ENCODE results near the gene SERPINI1. TPM values are rescaled to one million over a fixed set of nuclear protein-coding genes. Genes with fewer than 3 reads are reported as not detected.

Gene SERPINI1
- total RNA-seq, 2 experiments from 2014 or later, result 0.83 to 1.0 TPM

DNA sequence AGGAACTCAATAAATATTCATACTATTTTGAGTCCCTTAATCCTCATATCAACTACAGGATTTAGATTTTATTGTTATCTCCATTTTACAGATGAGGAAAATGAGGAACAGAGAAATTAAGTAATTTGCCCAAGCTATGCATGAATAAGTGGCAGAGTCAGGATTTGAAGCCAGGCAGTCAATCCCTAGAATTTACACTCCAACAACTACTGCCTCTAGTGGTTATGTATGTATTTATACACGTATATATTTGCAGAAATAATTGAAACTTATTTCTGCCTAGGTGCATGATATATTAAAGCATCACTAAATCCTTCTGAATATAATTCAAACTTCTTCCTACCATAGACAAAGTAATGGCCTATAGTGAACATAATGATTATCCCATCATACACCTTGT lies 137.4 kb downstream of the SERPINI1 start:
- no peaks in the 10 kb centered on the region for H3K9me3 Mint-ChIP-seq
- intact Hi-C loops (cut with micrococcal nuclease), result no loop called here
- H3K27me3 Mint-ChIP-seq, result peaks cover 8% of the 10 kb centered on the region
- no peak for ATAC-seq
- H3K36me3 Mint-ChIP-seq (ENCODE audit: low read depth), result no peaks in the 10 kb centered on the region
- H3K4me3 Mint-ChIP-seq, result no peak overlapping the region
- CTCF ChIA-PET, result interaction anchor here (1.0 to 1.4 kb wide), 2 partner anchors 9 to 12 kb away, joined by 3 read pairs; no protein-coding TSS in a partner anchor
- H3K27ac Mint-ChIP-seq, result no peak overlapping the region
- H3K4me1 Mint-ChIP-seq (ENCODE audit: low read depth), result no peaks in the 10 kb centered on the region
- DNase-seq, result no peak
- TF ChIP-seq, protein P1, sequence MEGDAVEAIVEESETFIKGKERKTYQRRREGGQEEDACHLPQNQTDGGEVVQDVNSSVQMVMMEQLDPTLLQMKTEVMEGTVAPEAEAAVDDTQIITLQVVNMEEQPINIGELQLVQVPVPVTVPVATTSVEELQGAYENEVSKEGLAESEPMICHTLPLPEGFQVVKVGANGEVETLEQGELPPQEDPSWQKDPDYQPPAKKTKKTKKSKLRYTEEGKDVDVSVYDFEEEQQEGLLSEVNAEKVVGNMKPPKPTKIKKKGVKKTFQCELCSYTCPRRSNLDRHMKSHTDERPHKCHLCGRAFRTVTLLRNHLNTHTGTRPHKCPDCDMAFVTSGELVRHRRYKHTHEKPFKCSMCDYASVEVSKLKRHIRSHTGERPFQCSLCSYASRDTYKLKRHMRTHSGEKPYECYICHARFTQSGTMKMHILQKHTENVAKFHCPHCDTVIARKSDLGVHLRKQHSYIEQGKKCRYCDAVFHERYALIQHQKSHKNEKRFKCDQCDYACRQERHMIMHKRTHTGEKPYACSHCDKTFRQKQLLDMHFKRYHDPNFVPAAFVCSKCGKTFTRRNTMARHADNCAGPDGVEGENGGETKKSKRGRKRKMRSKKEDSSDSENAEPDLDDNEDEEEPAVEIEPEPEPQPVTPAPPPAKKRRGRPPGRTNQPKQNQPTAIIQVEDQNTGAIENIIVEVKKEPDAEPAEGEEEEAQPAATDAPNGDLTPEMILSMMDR (IDR thresholded peaks at IDR 0.05), result no peak
- POLR2A ChIA-PET, result no interaction called here

DNA sequence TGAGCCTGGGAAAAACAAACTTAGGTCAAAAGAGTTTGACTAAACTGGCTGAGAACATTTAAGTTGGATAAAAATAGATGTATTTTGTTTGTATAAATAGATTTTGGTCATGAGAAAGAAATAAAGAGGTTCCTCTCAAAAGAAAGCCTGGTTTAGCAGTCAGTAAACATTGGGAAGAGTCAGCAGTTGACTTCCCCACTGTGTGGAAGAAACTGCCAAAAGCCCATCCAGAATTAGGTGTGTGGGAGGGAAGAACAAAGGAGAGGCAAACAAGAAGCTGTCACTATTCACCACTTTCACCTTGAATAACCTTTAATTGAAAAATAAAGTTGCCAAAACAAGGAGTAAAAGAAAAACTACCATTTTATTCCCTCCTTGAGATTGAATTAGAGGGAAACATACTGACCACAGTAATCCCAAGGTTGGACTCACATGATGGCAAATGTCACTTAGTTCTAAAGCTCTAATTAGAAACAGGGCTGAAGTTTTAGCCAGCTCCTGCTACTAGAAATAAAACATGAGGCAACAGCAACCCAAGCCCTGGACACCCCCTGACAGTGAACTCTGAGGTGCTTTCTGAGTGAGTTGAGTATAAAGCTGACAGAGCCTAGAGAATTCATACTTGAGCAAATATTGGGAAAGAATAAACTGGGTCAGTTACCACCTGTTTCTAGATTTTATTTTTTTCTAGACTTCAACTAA lies 139.3 kb downstream of the SERPINI1 start:
- TF ChIP-seq, protein P1 (IDR thresholded peaks at IDR 0.05), result no peak
- CTCF ChIA-PET, result interaction anchor here (0.6 to 2.8 kb wide), 2 partner anchors 13 to 494 kb away, joined by 3 to 9 read pairs; partner anchors contain the start of gene ZBBX

More for the DNA sequence above, 139.3 kb downstream of the SERPINI1 start:
- Mint-ChIP-seq H3K27ac (no peak overlapping the region), H3K36me3 (ENCODE audit: low read depth) (no peaks in the 10 kb centered on the region), H3K9me3 (no peaks in the 10 kb centered on the region), H3K27me3 (peaks cover 10% of the 10 kb centered on the region), H3K4me3 (no peak overlapping the region), H3K4me1 (ENCODE audit: low read depth) (no peaks in the 10 kb centered on the region)
- POLR2A ChIA-PET, result no interaction called here
- intact Hi-C loops (cut with micrococcal nuclease), result no loop called here
- ATAC-seq, result no peak
- DNase-seq, result no peak

Other genes starting within 250 kb of the SERPINI1 start
- gene WDR49, start 81.8 kb upstream of the SERPINI1 start, total RNA-seq, result under 1 TPM; 0.29 to 0.36 TPM
- 10 to 100 TPM; 68.9 to 74.0 TPM for gene PDCD10, start 829 bp upstream of the SERPINI1 start, total RNA-seq

Measured in activated CD8-positive, alpha-beta T cell treated with anti-CD3 and anti-CD28 coated beads for 36 hours (primary cell).